ENCODE data around the gene AGBL4. TPM values are rescaled to one million over a fixed set of nuclear protein-coding genes. Genes with fewer than 3 reads are reported as not detected.
"Not testable (repeated sequence)": the region's sequence is repeated elsewhere in the genome, so short reads cannot be mapped to it uniquely, and the experiment has no call there.

Gene AGBL4
- total RNA-seq, 1 donor from 2014 or later, result not detected

DNA sequence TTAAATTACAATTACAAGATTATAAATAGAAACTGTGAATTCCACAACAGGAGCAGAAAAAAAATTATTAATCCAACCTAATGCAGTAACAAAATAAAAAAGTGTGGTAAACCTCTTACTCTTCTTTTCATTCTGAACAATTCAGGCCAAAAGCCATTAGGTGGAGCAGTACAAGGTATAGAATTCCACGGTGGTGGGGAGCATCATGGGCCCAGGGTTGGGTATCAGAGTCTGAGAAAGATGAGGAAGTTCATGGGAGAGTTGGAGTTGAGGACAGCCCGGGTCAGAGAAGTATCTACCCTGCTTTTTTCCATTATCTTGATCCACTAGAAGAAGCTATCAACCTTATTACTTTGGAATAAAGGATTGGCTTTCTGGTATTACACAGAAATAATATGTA, 586.9 kb downstream of the AGBL4 start:
- intact Hi-C loops (cut with micrococcal nuclease), result no loop called here

DNA sequence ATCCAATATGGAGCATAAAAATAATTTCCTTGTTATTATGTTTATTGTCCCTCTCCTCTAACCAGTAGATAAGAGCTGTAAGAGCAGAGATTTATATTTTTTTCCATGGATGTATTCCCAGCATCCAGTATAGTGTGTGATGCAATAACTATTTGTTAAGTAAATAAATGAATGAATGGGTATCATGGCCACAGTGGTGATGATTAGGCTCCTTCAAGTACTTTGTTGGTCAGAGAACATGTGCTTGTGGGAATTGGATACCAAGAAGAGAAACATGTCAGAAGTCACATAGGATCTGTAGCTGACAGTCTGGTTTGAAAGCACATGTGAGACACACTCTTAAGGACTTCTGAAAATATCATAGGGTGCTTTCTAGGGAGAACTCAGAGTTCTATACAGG, 588.5 kb downstream of the AGBL4 start:
- intact Hi-C loops (cut with micrococcal nuclease), result no loop called here

DNA sequence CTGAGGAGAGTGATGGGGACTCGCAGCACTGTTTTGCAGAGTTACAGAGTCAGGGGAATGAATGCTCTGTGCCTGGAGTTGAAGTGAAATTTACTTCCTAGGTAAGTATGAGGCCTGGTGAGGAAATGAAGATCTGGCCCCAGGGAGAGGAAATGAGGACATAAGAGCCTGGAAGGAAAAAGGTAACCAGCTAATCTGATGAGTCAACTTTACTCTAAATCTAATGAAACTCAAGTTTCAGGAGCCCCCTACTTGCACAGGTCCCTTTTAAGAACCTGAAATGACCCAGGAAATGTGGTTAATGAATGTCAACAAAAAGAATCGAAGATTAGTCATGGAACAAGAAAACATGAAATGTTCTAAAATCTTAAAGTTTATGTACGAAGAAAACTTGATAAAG, 599.0 kb downstream of the AGBL4 start:
- intact Hi-C loops (cut with micrococcal nuclease), result no loop called here

DNA sequence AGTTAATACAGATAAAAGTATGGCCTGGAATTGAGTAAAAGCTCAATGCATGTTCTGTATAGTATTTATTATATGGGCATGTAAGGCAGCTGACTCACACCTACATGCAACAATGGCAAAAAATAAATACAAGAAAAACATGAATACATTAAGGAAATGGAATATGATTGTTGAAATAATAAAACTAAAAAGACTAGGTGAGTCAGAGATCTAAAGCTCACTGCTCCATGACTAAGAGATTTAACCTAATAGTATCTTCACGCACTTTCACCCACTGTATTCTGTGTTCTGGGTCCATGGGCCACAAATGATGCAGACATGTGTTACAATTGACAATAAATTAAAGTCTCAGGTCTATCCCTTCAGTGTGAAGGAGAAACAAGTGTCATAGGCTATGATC, 607.0 kb downstream of the AGBL4 start:
- intact Hi-C loops (cut with micrococcal nuclease), result no loop called here

DNA sequence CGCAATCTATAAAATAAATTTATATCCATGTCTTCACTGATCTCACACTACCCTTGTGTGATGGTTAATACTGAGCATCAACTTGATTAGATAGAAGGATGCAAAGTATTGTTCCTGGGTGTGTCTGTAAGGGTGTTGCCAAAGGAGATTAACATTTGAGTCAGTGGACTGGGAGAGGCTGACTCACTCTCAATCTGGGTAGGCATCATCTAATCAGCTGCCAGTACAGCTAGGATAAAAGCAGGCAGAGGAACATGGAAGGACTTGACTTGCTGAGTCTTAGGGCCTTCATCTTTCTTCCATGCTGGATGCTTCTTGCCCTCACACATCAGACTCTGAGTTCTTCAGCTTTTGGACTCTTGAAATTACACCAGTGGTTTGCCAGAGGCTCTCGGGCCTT, 615.4 kb downstream of the AGBL4 start:
- intact Hi-C loops (cut with micrococcal nuclease), result no loop called here

DNA sequence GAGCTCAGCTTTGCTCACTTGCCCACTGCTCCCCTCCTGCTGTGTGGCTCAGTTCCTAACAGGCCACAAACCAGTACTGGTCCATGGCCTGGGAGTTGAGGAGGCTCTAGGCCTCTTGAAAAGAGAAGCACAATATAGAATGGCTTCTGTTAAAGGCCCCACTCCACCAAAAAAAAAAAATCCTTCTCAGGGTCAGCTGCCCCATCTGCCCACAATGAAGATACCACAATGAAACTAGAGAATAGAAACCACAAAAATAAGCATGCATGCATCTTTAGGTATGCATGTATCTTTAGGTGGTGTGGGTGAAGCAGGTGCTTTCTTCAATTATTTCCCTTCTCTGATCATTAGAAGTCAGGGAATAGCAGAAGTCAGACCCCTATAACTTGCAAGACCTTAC, 626.7 kb downstream of the AGBL4 start:
- intact Hi-C loops (cut with micrococcal nuclease), result no loop called here

DNA sequence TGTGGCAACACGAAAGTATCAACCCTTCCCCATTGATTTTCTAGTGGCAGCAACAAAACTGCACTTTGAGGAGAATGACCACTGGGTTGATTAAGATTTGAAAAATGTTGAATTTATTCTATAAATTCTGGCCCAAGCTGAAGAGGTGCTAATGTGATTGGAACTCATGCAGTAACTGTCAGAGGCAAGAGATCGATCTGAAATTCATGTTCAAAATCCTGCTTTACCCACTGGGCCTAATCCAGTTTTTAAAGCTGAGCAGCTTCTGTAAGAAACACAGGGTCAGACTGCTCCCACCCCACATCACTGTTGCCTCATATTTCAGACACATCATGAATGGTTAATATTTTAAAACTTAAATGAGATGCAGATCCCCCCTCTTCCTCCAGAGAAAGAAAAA, 629.6 kb downstream of the AGBL4 start:
- intact Hi-C loops (cut with micrococcal nuclease), result no loop called here

DNA sequence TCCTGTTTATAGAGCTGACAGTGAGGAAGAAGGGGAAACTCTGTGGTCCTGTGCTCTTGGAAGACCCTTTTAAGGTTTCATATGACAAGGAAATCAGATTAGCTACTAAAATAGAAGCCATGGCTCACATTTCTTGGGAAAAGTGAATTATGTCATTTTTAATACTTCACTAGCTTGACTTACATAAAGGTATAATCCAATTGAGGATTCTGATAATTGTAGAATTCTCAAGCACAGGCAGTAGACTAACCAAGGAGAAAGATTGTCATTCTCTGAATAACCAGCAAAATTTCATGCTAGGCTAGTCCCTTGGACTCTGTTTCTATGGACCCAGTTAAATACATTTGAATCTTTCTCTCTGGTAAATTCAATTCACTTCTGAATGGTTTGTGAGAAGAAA, 634.1 kb downstream of the AGBL4 start:
- intact Hi-C loops (cut with micrococcal nuclease), result no loop called here

DNA sequence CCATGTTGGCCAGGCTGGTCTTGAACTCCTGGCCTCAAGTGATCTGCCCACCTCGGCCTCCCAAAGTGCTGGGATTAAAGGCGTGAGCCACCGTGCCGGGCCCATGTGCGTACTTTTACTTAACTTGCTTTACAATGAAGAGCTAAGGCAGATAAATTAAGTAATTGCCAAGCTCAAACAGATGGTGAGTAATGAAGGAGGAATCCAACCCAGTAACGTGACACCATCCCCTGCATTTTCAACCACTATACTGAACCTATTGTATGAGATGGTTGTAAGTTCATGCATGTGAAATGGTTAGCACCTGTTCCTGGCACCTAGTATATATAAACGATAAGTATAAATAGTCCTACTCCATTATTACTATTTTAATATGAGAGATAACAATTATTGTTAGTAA, 659.1 kb downstream of the AGBL4 start:
- intact Hi-C loops (cut with micrococcal nuclease), result no loop called here

DNA sequence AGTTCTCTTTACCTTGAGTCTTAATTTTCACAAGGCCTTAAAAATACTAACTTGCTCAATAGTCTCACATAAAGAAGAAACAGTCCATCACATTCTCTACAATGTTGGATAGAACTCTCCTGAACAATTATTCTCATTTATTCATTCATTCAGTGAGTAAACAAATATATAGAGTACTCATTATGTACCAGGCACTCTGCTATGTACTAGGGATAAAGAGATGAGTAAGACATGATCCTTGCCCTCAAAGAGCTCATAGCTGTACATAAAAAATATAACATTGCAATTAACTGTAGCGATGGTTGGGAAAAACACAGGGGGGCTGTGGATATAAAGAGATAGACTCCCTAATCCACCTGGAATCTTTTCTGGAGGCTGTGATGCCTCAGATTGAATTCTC, 660.1 kb downstream of the AGBL4 start:
- intact Hi-C loops (cut with micrococcal nuclease), result no loop called here

DNA sequence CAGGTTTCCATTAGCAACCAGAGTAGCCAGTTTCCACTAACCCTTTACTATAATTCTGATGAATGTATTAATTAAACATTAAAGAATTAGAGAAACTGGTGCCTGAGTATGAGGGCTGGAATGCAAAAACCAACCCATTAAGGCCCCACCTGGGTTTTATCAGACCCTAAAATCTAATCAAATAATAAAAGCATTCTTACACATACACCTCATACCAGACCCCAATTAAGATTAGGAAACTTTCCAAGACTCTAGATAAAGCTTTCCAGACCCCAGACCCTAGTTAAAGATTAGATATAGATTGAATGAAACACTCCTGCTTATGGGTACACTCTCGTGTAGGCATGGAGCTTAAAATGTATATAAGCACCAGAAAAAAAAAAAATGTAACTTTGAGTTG, 665.7 kb downstream of the AGBL4 start:
- intact Hi-C loops (cut with micrococcal nuclease), result no loop called here

DNA sequence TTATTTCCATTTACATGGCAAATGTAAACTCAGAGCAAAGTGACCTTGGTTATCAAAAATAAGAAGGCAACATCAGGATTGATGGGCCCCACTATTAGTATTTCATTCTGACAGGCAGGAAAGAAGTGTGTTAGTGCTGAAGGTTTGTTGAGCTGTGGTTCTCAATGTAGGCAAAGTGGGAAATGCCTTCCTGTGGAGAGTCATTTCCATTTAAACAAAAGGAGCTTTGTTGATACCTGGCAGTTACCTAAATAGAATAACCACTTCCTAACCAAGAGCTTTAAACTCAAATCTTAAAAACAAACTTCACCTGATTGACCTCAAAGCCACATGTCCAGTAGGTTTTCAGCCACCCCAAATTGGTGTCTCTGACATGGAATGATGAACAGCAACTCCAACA, 667.2 kb downstream of the AGBL4 start:
- intact Hi-C loops (cut with micrococcal nuclease), result no loop called here

DNA sequence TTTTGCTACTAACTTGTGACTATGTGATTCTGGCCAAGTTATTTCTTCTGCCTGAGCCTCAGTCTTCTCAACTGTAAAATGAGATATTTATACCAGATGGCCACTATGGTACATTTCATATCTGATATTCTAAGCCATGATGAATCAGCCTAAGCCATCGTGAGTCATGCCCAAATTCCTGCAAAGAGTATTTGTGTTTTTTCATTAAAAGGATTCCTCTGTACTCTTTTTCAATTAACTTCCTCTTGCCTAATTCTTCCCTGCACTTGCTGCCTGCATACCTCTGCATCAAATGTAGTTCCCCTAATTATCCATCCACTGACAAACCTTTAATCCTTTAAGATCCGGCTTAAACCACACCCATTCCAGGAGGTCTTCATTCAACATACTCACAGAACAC, 672.0 kb downstream of the AGBL4 start:
- intact Hi-C loops (cut with micrococcal nuclease), result no loop called here

DNA sequence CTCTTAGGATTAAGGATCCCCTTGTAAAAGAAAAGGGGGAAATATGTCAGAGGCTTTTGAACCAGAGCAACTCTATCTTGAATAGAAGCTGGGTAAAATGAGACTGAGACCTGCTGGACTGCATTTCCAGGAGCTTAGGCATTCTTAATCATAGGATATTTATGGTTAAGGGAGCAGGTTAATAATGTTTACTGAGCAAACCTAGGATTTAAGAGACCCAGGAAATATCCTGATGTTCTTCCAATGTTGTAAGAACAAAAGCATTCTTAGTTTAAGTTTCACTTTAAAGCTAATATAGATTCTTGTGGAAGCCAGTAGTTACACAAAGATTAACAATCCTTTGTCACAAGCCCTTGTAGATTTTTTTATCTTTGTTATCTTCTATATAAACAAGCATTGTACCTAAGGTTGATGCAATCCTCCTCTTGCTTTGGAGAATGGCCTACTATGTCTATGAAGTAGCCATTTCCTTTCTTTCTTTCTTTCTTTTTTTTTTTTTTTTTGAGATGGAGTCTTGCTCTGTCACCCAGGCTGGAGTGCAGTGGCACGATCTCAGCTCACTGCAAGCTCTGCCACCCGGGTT, 676.9 kb downstream of the AGBL4 start:
- intact Hi-C loops (cut with micrococcal nuclease), result no loop called here

DNA sequence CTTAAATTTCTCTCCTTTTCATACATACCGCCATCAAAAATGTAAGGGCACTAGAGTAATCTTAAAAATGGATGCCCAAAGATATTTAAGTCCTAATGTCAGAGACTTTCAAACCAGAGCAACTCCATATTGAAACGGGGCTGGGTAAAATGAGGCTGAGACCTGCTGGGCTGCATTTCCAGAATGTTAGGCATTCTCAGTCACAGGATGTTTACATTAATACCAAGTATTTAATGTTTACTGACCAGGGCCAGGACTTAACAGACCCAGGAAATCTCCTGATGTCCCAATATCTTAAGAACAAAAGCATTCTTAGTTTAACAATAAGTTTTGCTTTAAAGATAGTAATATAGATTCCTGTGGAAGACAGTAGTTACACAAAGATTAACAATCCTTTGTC, 683.2 kb downstream of the AGBL4 start:
- intact Hi-C loops (cut with micrococcal nuclease), result no loop called here

DNA sequence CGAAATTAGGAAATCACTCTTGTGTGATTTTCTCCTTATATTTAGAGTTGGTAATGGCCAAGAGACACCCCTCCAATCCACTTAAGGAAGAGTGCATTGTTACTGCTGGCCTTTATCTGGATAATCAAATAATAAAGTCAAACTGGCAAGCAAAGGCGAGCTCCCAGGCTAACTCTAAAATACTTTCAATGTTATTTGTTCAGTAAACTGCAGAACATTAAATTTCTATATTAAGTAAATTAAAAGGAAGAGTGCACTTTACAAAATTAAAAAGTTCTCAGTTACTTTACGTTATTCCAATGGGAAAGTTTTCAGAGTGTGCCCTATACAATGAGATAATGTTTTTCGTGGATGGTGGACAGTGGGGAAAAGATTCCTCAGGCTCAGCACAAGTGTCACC, 684.7 kb downstream of the AGBL4 start:
- intact Hi-C loops (cut with micrococcal nuclease), result no loop called here

DNA sequence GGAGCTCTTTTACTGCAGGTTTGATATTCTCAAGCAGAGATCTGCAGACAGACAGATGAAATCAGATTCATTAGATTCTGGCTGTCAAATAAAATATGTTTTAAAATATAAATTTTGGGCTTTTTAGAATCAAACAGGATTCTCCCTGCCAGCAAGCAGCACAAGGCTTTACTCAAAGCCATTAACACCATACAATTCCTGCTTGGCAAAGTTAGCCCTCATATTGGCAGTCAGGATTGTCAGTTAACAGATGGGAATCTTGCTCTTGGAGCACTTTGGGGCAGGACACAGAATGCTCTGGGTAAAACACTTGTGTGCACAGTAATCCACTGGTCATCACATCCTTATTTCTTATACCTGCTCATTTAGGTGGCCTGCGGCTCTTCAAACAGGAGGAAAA, 686.5 kb downstream of the AGBL4 start:
- intact Hi-C loops (cut with micrococcal nuclease), result no loop called here

DNA sequence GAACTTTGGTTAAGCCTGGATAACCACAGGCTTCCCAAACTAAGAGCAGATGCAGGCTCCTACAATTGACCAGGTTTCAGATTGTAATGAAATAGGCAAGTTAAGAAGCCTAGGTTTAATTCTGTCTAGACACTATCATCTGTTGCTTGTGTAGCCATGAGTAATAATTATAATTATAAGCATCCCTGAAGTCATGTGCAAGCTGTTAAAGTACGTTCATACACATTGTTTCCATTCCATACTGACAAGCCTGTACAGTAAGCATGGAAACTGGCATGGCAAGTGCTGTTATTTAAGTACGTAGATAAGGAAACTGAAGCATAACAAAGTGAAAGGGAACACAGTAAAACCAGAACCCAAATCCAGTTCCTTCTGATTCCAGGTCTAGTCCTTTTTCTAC, 689.8 kb downstream of the AGBL4 start:
- intact Hi-C loops (cut with micrococcal nuclease), result no loop called here

DNA sequence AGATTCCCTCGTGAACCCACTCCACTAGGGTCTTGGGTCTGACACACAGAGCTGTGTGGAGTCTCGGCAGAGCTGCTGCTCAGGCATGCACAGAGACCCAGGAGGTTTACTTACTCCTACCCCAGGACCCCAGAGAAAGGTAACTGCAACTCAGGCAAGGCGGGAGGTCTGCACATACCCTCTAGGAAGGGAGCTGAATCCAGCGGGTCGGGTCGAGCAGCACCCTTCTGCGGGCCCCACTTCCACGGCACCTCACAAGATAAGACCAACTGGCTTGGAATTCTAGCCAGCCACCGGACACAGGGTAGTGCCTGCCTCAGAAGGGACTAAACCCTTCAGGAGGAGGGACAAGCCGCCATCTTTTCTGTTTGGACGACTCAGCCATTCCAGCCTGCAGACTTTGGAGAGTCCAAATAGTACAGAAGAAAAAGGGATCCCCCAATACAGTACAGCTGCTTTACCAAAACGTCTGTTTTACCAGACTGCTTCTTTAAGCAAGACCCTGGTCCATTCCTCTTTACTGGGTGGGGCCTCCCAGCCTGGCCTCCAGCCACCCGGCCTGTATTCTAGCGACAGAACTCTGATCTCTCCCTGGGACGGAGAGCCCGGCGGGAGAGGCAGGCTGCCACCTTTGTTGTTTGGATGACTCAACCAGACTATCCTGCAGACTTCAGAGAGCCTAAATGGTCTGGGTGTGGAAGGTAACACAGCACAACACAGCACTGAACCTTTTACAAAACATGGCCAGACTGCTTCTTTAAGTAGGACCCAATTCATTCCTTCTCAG, 692.5 kb downstream of the AGBL4 start:
- intact Hi-C loops (cut with micrococcal nuclease), result no loop called here

DNA sequence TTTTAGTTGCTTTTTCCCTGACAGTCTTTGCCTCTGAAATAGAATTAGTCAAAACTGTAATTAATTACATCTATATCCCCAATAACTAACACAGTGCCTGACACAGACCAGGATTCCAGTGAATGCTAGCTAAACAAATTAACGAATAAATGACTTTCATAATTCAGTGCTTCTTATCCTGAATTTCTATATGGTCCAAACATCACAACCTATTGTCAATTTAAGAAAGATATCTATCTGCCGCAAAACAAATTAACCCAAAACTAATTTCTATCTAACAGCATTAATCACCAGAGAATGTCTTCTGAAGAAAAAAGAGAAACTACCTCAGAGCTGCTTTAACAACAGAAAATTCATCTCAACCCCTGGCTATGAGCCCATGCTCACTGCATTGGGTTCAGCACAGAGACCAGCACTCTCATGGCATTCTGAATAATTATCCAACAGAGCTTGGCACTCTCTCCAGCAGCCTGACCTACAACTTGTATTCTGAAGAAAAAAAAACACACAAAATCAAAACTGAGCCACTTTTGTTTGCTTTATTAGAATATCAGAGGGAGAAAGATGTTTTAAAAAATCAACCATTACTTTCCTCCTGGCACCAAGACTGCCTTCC, 699.7 kb downstream of the AGBL4 start:
- intact Hi-C loops (cut with micrococcal nuclease), result no loop called here

DNA sequence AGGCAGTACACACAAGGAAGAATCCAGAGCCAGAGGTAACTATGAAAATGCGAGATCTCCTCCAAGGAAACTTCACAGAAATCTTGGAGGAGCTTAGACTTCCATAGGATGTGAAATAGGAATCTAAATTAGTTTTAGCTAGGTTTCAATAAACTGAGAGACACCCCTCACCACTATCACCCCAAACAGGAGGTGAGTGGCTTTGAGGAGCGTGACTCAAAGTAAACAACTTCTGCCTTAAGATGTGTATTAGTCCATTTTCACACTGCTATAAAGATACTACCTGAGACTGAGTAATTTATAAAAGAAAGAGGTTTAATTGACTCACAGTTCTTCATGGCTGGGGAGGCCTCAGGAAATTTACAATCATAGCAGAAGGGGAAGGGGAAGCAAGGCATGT, 703.3 kb downstream of the AGBL4 start:
- intact Hi-C loops (cut with micrococcal nuclease), result not testable (repeated sequence)

DNA sequence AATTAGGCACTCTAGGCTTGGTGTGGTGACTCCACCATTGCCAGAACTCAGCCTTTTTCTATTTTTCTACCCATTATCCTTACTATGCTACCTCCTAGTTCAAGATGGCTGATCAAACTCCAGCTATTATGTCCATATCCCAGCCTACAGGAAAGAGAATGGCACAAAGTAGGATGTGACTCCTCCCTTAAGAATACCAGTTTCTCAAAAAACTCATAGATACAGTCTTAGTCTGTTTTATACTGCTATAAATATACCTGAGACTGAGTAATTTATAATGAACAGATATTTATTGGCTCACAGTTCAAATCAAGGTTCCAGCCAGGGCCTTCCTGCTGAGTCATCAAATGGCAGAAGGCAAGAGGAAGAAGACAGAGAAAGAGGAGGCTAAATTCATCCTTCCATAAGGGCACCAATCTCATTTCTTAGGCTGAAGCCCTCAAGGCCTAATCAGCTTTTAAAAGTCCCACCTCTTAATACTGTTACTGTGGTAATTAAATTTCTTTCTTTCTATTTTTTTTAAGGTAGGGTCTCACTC, 704.3 kb downstream of the AGBL4 start:
- intact Hi-C loops (cut with micrococcal nuclease), result no loop called here

DNA sequence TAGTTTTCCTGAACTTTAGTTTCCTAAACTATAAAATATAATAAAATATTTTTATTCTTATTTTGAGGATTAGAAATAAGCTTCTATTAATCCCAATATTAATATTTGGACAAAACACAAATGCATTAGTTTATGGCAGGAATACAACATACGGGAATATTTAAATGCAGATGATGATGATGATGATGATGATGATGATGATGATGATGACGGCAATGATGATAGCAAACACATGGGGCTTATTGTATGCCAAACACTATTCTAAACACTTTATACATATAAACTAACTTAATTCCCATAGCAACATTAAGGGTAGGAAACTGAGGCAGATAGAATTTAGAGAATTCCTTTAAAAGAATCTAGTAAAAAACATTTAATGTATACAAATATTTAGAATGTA, 705.5 kb downstream of the AGBL4 start:
- intact Hi-C loops (cut with micrococcal nuclease), result no loop called here
